Ishikawa (cell line): ENCODE measurements around the gene ELMOD3.

ENCODE experiments used
- CEBPB ChIP-seq: IDR thresholded peaks from 2 replicates; pipeline ENCODE4 v1.6.1; 2012
- CREB1 ChIP-seq: IDR thresholded peaks from 2 replicates; pipeline ENCODE4 v1.6.1; 2012; ENCODE audit warnings: low read depth
- EGR1 ChIP-seq: IDR thresholded peaks from 2 replicates; pipeline ENCODE4 v1.6.1; 2012
- EP300 ChIP-seq: IDR thresholded peaks from 2 replicates; pipeline ENCODE4 v1.6.1; 2012; ENCODE audit warnings: borderline replicate concordance
- FOXM1 ChIP-seq: IDR thresholded peaks from 2 replicates; pipeline ENCODE4 v1.6.1; 2012; ENCODE audit warnings: low read depth, borderline replicate concordance
- MAX ChIP-seq: IDR thresholded peaks from 2 replicates; pipeline ENCODE4 v1.6.1; 2012
- NFIC ChIP-seq: IDR thresholded peaks from 2 replicates; pipeline ENCODE4 v1.6.1; 2012
- RAD21 ChIP-seq: IDR thresholded peaks from 2 replicates; pipeline ENCODE4 v1.6.1; 2012; ENCODE audit warnings: low read depth
- REST ChIP-seq: IDR thresholded peaks from 2 replicates; pipeline ENCODE4 v1.6.1; 2012; ENCODE audit warnings: low read depth, mild to moderate bottlenecking
- TAF1 ChIP-seq: IDR thresholded peaks from 2 replicates; pipeline ENCODE4 v1.6.1; 2012; ENCODE audit warnings: low read depth, mild to moderate bottlenecking
- TCF12 ChIP-seq: IDR thresholded peaks from 2 replicates; pipeline ENCODE4 v1.6.1; 2012; ENCODE audit warnings: low read depth
- TEAD4 ChIP-seq: IDR thresholded peaks from 2 replicates; pipeline ENCODE4 v1.6.1; 2012
- USF1 ChIP-seq: IDR thresholded peaks from 2 replicates; pipeline ENCODE4 v1.6.1; 2012
- YY1 ChIP-seq: IDR thresholded peaks from 2 replicates; pipeline ENCODE4 v1.6.1; 2012; ENCODE audit warnings: low read depth
- ZBTB7A ChIP-seq: IDR thresholded peaks from 2 replicates; pipeline ENCODE4 v1.6.1; 2012; ENCODE audit warnings: low read depth

Gene ELMOD3

GRCh38 chr2:85398426-85399182 lies 44.0 kb downstream of the ELMOD3 start:
- TF ChIP-seq ZBTB7A (no peak), TEAD4 (no peak), NFIC (no peak), CEBPB (no peak), MAX (no peak), USF1 (no peak)

- TF ChIP-seq CREB1, result no peak
- TF ChIP-seq FOXM1, result no peak
- TF ChIP-seq CEBPB, result no peak
- TF ChIP-seq NFIC, result no peak
- TF ChIP-seq TEAD4, result no peak
- TF ChIP-seq USF1, result no peak
These were observed 44.5 kb downstream of the ELMOD3 start for GRCh38 chr2:85399183-85399455.

- TF ChIP-seq YY1, result no peak
- no peak for TF ChIP-seq USF1
- TF ChIP-seq TEAD4, result no peak
- no peak for TF ChIP-seq EGR1
- TF ChIP-seq MAX, result no peak
- no peak for TF ChIP-seq FOXM1
- TF ChIP-seq CREB1, result no peak
- TF ChIP-seq EP300, result no peak
- TF ChIP-seq TCF12, result no peak
These were observed 45.5 kb downstream of the ELMOD3 start for GRCh38 chr2:85400023-85400422.

GRCh38 chr2:85400541-85401463 lies 46.2 kb downstream of the ELMOD3 start:
- TF ChIP-seq REST (no peak), RAD21 (no peak)

- TF ChIP-seq CEBPB (no peak), TAF1 (no peak), TEAD4 (no peak), EP300 (no peak), EGR1 (no peak), ZBTB7A (no peak), CREB1 (no peak), NFIC (no peak), REST (no peak), USF1 (no peak), RAD21 (no peak), FOXM1 (no peak)
These were observed 46.9 kb downstream of the ELMOD3 start for GRCh38 chr2:85401464-85401805.
